Stimulated activated CD8-positive, alpha-beta memory T cell treated with anti-CD3 and anti-CD28 coated beads, Interleukin-4, amount 100 ng/mL, for 4 hours (primary cell): ENCODE measurements around the gene SMIM14.
A peak's percentile ranks its signal among the peaks of the same experiment; 100 is the strongest.
"Not testable (repeated sequence)": the region's sequence is repeated elsewhere in the genome, so short reads cannot be mapped to it uniquely, and the experiment has no call there.

Experiments
- DNase-seq, 2 donors: peaks; one replicate each; pipeline ENCODE4 v3.0.0-alpha.2; 2020; ENCODE audit warnings: low read depth in 2 of 2, low spot score in 1 of 2

Gene SMIM14

GRCh38 chr4:39533541-39533940 lies 105.1 kb downstream of the SMIM14 start:
- DNase-seq = no peak

- not testable (repeated sequence) for DNase-seq
These were observed 106.4 kb downstream of the SMIM14 start for GRCh38 chr4:39532237-39532636.

GRCh38 chr4:39530682-39531081 lies 108.0 kb downstream of the SMIM14 start:
- no peak for DNase-seq

GRCh38 chr4:39529534-39529933 lies 109.1 kb downstream of the SMIM14 start:
- no peak for DNase-seq

- no peak for DNase-seq
These were observed 110.6 kb downstream of the SMIM14 start for GRCh38 chr4:39528061-39528465.

GRCh38 chr4:39527296-39528060 lies 111.2 kb downstream of the SMIM14 start, which contains the start of gene UGDH:
Gene UGDH (minus strand): TSS chr4:39527439. CDS start chr4:39521512, 5,927 bp downstream.
- peak; percentile 72 to 80 for DNase-seq

- DNase-seq = peak; percentile 1 to 12
These were observed 111.8 kb downstream of the SMIM14 start for GRCh38 chr4:39526765-39527295.

- DNase-seq = no peak
These were observed 112.6 kb downstream of the SMIM14 start for GRCh38 chr4:39525822-39526690.

GRCh38 chr4:39524161-39524957 lies 114.3 kb downstream of the SMIM14 start:
- DNase-seq = no peak

- DNase-seq = no peak
These were observed 116.6 kb downstream of the SMIM14 start for GRCh38 chr4:39522068-39522467.

- DNase-seq = no peak
These were observed 117.3 kb downstream of the SMIM14 start for GRCh38 chr4:39521253-39521919.

GRCh38 chr4:39518484-39518883 lies 120.2 kb downstream of the SMIM14 start:
- DNase-seq = no peak

GRCh38 chr4:39516407-39516966 lies 122.2 kb downstream of the SMIM14 start:
- no peak for DNase-seq

GRCh38 chr4:39515669-39516401 lies 122.8 kb downstream of the SMIM14 start:
- not testable (repeated sequence) for DNase-seq

GRCh38 chr4:39514888-39515401 lies 123.7 kb downstream of the SMIM14 start:
- DNase-seq = no peak

- not testable (repeated sequence) for DNase-seq
These were observed 124.4 kb downstream of the SMIM14 start for GRCh38 chr4:39514266-39514665.

- no peak for DNase-seq
These were observed 128.2 kb downstream of the SMIM14 start for GRCh38 chr4:39510348-39510929.

GRCh38 chr4:39505581-39505980 lies 133.1 kb downstream of the SMIM14 start:
- no peak for DNase-seq

- DNase-seq = no peak
These were observed 134.1 kb downstream of the SMIM14 start for GRCh38 chr4:39504538-39504937.
